H1 (cell line): ENCODE measurements around the gene RAB3IL1. TPM values are rescaled to one million over a fixed set of nuclear protein-coding genes. Genes with fewer than 3 reads are reported as not detected.
A peak's percentile ranks its signal among the peaks of the same experiment; 100 is the strongest.

Experiments
- CTCF ChIA-PET: fragments of 300-600 bp; sonication (Branson Sonifier 250); formaldehyde crosslinking; loops from one replicate; lab custom pipeline; 2021; ENCODE audit not compliant: partially characterized antibody; lab: Charles Lee
- POLR2A ChIA-PET: fragments of 300-600 bp; sonication (Branson Sonifier 250); formaldehyde crosslinking; loops from one replicate; lab custom pipeline; 2021; ENCODE audit warnings: inconsistent platforms; ENCODE audit not compliant: partially characterized antibody; lab: Charles Lee
- DNase-seq, 2 experiments: peaks; one replicate each; pipeline versions ENCODE4 v3.0.0 to v3.0.0-alpha.2; 2010 to 2022; ENCODE audit warnings: low spot score in 2 of 2, low read depth in 1 of 2, mixed read lengths in 1 of 2
- FAIRE-seq: peaks from 2 replicates; lab custom pipeline; 2011; peaks lifted over from hg19 to GRCh38; lab: Jason Lieb, UNC
- H2AFZ ChIP-seq: 2 replicates; pipeline ENCODE4 v1.8.1; 2012; ENCODE audit warnings: low read length, inconsistent platforms
- H2AK5ac ChIP-seq: 2 replicates; pipeline ENCODE4 v1.6.1; 2013; ENCODE audit warnings: low read depth, low read length
- H2BK120ac ChIP-seq: replicated peaks from 2 replicates; pipeline ENCODE3; 2013; ENCODE audit warnings: low read depth, low read length, inconsistent platforms
- H2BK12ac ChIP-seq: 2 replicates; pipeline ENCODE4 v1.6.1; 2013; ENCODE audit warnings: low read depth, low read length
- H2BK15ac ChIP-seq: 2 replicates; pipeline ENCODE4 v1.6.1; 2013; ENCODE audit warnings: low read length
- H2BK20ac ChIP-seq: 2 replicates; pipeline ENCODE4 v1.6.1; 2013; ENCODE audit warnings: low read length
- H2BK5ac ChIP-seq: 2 replicates; pipeline ENCODE4 v1.6.1; 2013; ENCODE audit warnings: low read depth, low read length
- H3K14ac ChIP-seq: 2 replicates; pipeline ENCODE4 v1.6.1; 2013; ENCODE audit warnings: inconsistent platforms; ENCODE audit not compliant: insufficient read length
- H3K18ac ChIP-seq: 2 replicates; pipeline ENCODE4 v1.6.1; 2013; ENCODE audit warnings: low read length; ENCODE audit errors: extremely low read depth
- H3K23ac ChIP-seq: 2 replicates; pipeline ENCODE4 v1.6.1; 2013; ENCODE audit warnings: inconsistent platforms; ENCODE audit not compliant: insufficient read length
- H3K23me2 ChIP-seq: 2 replicates; pipeline ENCODE4 v1.6.1; 2013; ENCODE audit warnings: low read depth, low read length
- H3K27ac ChIP-seq: 2 replicates; pipeline ENCODE4 v1.6.1; 2011; ENCODE audit warnings: low read depth, low read length, inconsistent platforms
- H3K27me3 ChIP-seq, 4 experiments: replicated peaks in 1 of 4; 1 replicate in 1 of 4; 2 replicates in 3 of 4; pipeline versions ENCODE4 v1.6.1 to v1.8.1; 2011 to 2013; ENCODE audit warnings: low read length in 3 of 4, mild to moderate bottlenecking in 3 of 4, inconsistent platforms in 2 of 4, mixed read lengths in 2 of 4, moderate library complexity in 1 of 4; ENCODE audit not compliant: control insufficient read depth in 3 of 4, insufficient read depth in 3 of 4; ENCODE audit errors: extremely low read depth in 1 of 4
- H3K36me3 ChIP-seq, 4 experiments: 2 replicates each; pipeline versions ENCODE4 v1.6.1 to v1.8.1; 2011 to 2013; ENCODE audit warnings: mild to moderate bottlenecking in 4 of 4, low read length in 3 of 4, moderate library complexity in 2 of 4, control low read depth in 1 of 4, inconsistent platforms in 1 of 4; ENCODE audit not compliant: insufficient read depth in 4 of 4, control insufficient read depth in 2 of 4
- H3K4ac ChIP-seq: replicated peaks from 2 replicates; pipeline ENCODE3; 2013; ENCODE audit warnings: low read length, low read depth, mixed read lengths, inconsistent platforms; ENCODE audit not compliant: insufficient read length
- H3K4me1 ChIP-seq, 4 experiments: replicated peaks in 1 of 4; 1 replicate in 1 of 4; 2 replicates in 3 of 4; pipeline versions ENCODE4 v1.6.1 to v1.8.1; 2011 to 2013; ENCODE audit warnings: low read length in 3 of 4, inconsistent platforms in 2 of 4, mixed read lengths in 1 of 4; ENCODE audit not compliant: insufficient read depth in 4 of 4, control insufficient read depth in 3 of 4
- H3K4me2 ChIP-seq, 2 experiments: 2 replicates each; pipeline versions ENCODE4 v1.6.1 to v1.8.1; 2011 to 2013; ENCODE audit warnings: low read depth in 2 of 2, low read length in 2 of 2, control low read depth in 1 of 2, inconsistent platforms in 1 of 2, mild to moderate bottlenecking in 1 of 2; ENCODE audit not compliant: insufficient read depth in 1 of 2
- H3K4me3 ChIP-seq, 4 experiments: fragments of 200-600, 300-600 bp in 1 of 4; sonication (generic), shearing (Covaris generic), sonication (Bioruptor Twin) in 1 of 4; 2 replicates each; pipeline versions ENCODE4 v1.5.1 to v1.8.1; 2011 to 2016; ENCODE audit warnings: low read length in 4 of 4, low read depth in 3 of 4, control low read depth in 2 of 4, inconsistent platforms in 2 of 4, mild to moderate bottlenecking in 2 of 4, mixed read lengths in 1 of 4, moderate library complexity in 1 of 4; ENCODE audit not compliant: insufficient read depth in 2 of 4; ENCODE audit errors: extremely low read depth in 1 of 4
- H3K56ac ChIP-seq: replicated peaks from 2 replicates; pipeline ENCODE3; 2013; ENCODE audit warnings: low read depth, mild to moderate bottlenecking, mixed read lengths, low read length, inconsistent platforms; ENCODE audit not compliant: insufficient read length
- H3K79me1 ChIP-seq: 2 replicates; pipeline ENCODE4 v1.6.1; 2013; ENCODE audit warnings: low read depth, low read length, control low read depth
- H3K79me2 ChIP-seq, 2 experiments: 2 replicates each; pipeline versions ENCODE4 v1.6.1 to v1.8.1; 2012 to 2013; ENCODE audit warnings: low read length in 2 of 2, mild to moderate bottlenecking in 2 of 2, inconsistent platforms in 1 of 2; ENCODE audit not compliant: insufficient read depth in 2 of 2, control insufficient read depth in 1 of 2
- H3K9ac ChIP-seq, 4 experiments: replicated peaks in 1 of 4; 1 replicate in 1 of 4; 2 replicates in 3 of 4; pipeline versions ENCODE4 v1.6.1 to v1.8.1; 2011 to 2013; ENCODE audit warnings: low read depth in 3 of 4, low read length in 3 of 4, control low read depth in 2 of 4, mild to moderate bottlenecking in 2 of 4, moderate library complexity in 2 of 4, inconsistent platforms in 1 of 4; ENCODE audit errors: extremely low read depth in 1 of 4
- H3K9me3 ChIP-seq, 2 experiments: 2 replicates each; pipeline versions ENCODE4 v1.6.1 to v1.8.1; 2012 to 2013; ENCODE audit warnings: mild to moderate bottlenecking in 2 of 2, moderate library complexity in 2 of 2, control low read depth in 1 of 2, inconsistent platforms in 1 of 2, low read depth in 1 of 2, low read length in 1 of 2, mixed read lengths in 1 of 2; ENCODE audit not compliant: insufficient read depth in 2 of 2
- H4K20me1 ChIP-seq, 2 experiments: replicated peaks in 1 of 2; 2 replicates each; pipeline versions ENCODE3 to v1.8.1; 2011 to 2013; ENCODE audit warnings: inconsistent platforms in 2 of 2, low read length in 2 of 2, mild to moderate bottlenecking in 1 of 2; ENCODE audit not compliant: insufficient read depth in 2 of 2, control insufficient read depth in 1 of 2
- H4K5ac ChIP-seq: 2 replicates; pipeline ENCODE4 v1.6.1; 2013; ENCODE audit warnings: low read length, low read depth, mixed read lengths, inconsistent platforms; ENCODE audit not compliant: insufficient read length
- H4K8ac ChIP-seq: 2 replicates; pipeline ENCODE4 v1.8.0; 2013; ENCODE audit warnings: mild to moderate bottlenecking, moderate library complexity, low read length, inconsistent platforms; ENCODE audit not compliant: insufficient read depth; ENCODE audit errors: extremely low read depth
- H4K91ac ChIP-seq: replicated peaks from 2 replicates; pipeline ENCODE3; 2013; ENCODE audit warnings: low read length, mixed read lengths, inconsistent platforms; ENCODE audit not compliant: insufficient read length
- CREB1 ChIP-seq: IDR thresholded peaks from 2 replicates; pipeline ENCODE4 v1.6.1; 2012; ENCODE audit warnings: inconsistent platforms
- CTCF ChIP-seq, 3 experiments: IDR thresholded peaks; 1 replicate in 2 of 3; 2 replicates in 1 of 3; pipeline versions ENCODE4 v1.5.1 to v1.6.1; 2011; ENCODE audit warnings: low read length in 3 of 3, mild to moderate bottlenecking in 3 of 3, inconsistent platforms in 2 of 3, low read depth in 1 of 3, moderate library complexity in 1 of 3; ENCODE audit not compliant: insufficient read depth in 1 of 3; ENCODE audit errors: control extremely low read depth in 1 of 3
- MAX ChIP-seq: IDR thresholded peaks from 2 replicates; pipeline ENCODE4 v1.6.1; 2012; ENCODE audit warnings: inconsistent platforms
- POLR2A ChIP-seq, 2 experiments: IDR thresholded peaks; 1 replicate in 1 of 2; 2 replicates in 1 of 2; pipeline ENCODE4 v1.6.1; 2011; ENCODE audit warnings: low read depth in 2 of 2, low read length in 2 of 2, mild to moderate bottlenecking in 2 of 2; ENCODE audit errors: control extremely low read depth in 1 of 2
- RAD21 ChIP-seq, 2 experiments: IDR thresholded peaks in 1 of 2; conservative IDR thresholded peaks in 1 of 2; 2 replicates each; pipeline ENCODE4 v1.6.1; 2011; ENCODE audit warnings: low read depth in 2 of 2, low read length in 2 of 2, improper control_type of control experiment in 1 of 2, inconsistent platforms in 1 of 2, mild to moderate bottlenecking in 1 of 2, moderate library complexity in 1 of 2
- SAP30 ChIP-seq: fragments of 300-600 bp; sonication (generic); IDR thresholded peaks from 2 replicates; pipeline ENCODE4 v1.7.1; 2012; ENCODE audit warnings: low read length, moderate library complexity, mild to moderate bottlenecking, inconsistent platforms; ENCODE audit not compliant: insufficient read depth, insufficient replicate concordance
- SIN3A ChIP-seq, 2 experiments: IDR thresholded peaks in 1 of 2; conservative IDR thresholded peaks in 1 of 2; 2 replicates each; pipeline ENCODE4 v1.6.1; 2011 to 2012; ENCODE audit warnings: low read length in 2 of 2, improper control_type of control experiment in 1 of 2, low read depth in 1 of 2, mild to moderate bottlenecking in 1 of 2
- YY1 ChIP-seq: IDR thresholded peaks from 2 replicates; pipeline ENCODE4 v1.6.1; 2011; ENCODE audit warnings: low read depth, mild to moderate bottlenecking, low read length
- WGBS, 2 experiments: shearing (Covaris generic) in 1 of 2; methylation state at CpG; one replicate each; pipeline versions ENCODE4 v1.1.6 to v1.1.7; 2013 to 2015; ENCODE audit warnings: low lambda C conversion rate in 2 of 2, mixed read lengths in 2 of 2, inconsistent platforms in 1 of 2, low coverage in 1 of 2, missing lambda C conversion rate in 1 of 2; ENCODE audit not compliant: insufficient replicate concordance in 2 of 2, insufficient coverage in 1 of 2, insufficient read length in 1 of 2; ENCODE audit errors: extremely low coverage in 1 of 2, missing lambda C conversion rate in 1 of 2; 5-methylcytosine and 5-hydroxymethylcytosine counted together
- polyA plus RNA-seq, 7 experiments: library from polyadenylated mRNA; depleted of rRNA in 3 of 7; stranded (reverse) in 5 of 7; unstranded in 2 of 7; fragments of >200 nt in 5 of 7; fragments of 200-250 nt in 2 of 7; gene quantifications; 1 replicate in 5 of 7; 2 replicates in 1 of 7; 4 replicates in 1 of 7; pipeline versions ENCODE4 v1.2.1 to v1.2.3, GENCODE V29; 2011 to 2013; ENCODE audit warnings: missing spikeins in 2 of 7, mixed read lengths in 2 of 7
- total RNA-seq: library from RNA; stranded (reverse); fragmentation: NEBNext Ultra II Directional; extraction: Animal tissue kit (Norgen Biotek cat#: 25700); gene quantifications from 2 replicates; pipeline ENCODE4 v1.2.1, GENCODE V29; 2021

Gene RAB3IL1
- total and polyA plus RNA-seq, 2 of the 8 experiments (the other 6 are each of a cell fraction or from before 2014, with no cell fraction given) = 6.8 to 7.9 TPM

- no peak overlapping the region for H3K4me3 ChIP-seq
- H2BK5ac ChIP-seq = no peak overlapping the region; the same call in 1 of the 2 replicates
- peak; percentile 74 for FAIRE-seq
- H2BK15ac ChIP-seq = no peak overlapping the region
- H4K8ac ChIP-seq = no peak overlapping the region
- no peak overlapping the region for H3K4ac ChIP-seq
- no peak overlapping the region for H3K4me2 ChIP-seq
- peak; percentile 78 to 100 for DNase-seq
- H3K18ac ChIP-seq = no peak overlapping the region; the same call in 1 of the 2 replicates
- H3K4me1 ChIP-seq = peaks cover 0 to 18% (median 4%) of the 10 kb centered on the region in 4 experiments; a peak in 6 of 7 replicates
- H3K14ac ChIP-seq = no peak overlapping the region
- H3K9me3 ChIP-seq = no peaks in the 10 kb centered on the region
- H3K36me3 ChIP-seq = no peaks in the 10 kb centered on the region
- H3K79me2 ChIP-seq = no peaks in the 10 kb centered on the region
- H3K56ac ChIP-seq = no peak overlapping the region
- H4K91ac ChIP-seq = peak overlapping the region; percentile 71
- no peak overlapping the region for H3K23ac ChIP-seq
- no peak overlapping the region for H3K9ac ChIP-seq
- 56% methylated on average over 27 of the region's 27 CpGs; no CpG with 5 or more reads in 1 of the 2 experiments for WGBS, 2 experiments
- H3K27ac ChIP-seq = no peak overlapping the region
- H2AFZ ChIP-seq = no peak overlapping the region
- H3K79me1 ChIP-seq = no peaks in the 10 kb centered on the region
- ChIA-PET CTCF (interaction anchor here (0.6 to 23.2 kb wide), 59 partner anchors 13 to 333 kb away, joined by 3 to 658 read pairs (median 5); partner anchors contain the start of genes BEST1, FTH1, RAB3IL1 and SCGB1D1), POLR2A (interaction anchor here (0.7 to 15.5 kb wide), 7 partner anchors 24 to 182 kb away, joined by 3 to 137 read pairs (median 4); partner anchors contain the start of genes BEST1 and FTH1)
- H2AK5ac ChIP-seq = no peak overlapping the region
- H3K27me3 ChIP-seq = no peaks in the 10 kb centered on the region
- H2BK120ac ChIP-seq = no peak overlapping the region
- H2BK20ac ChIP-seq = no peak overlapping the region
- no peaks in the 10 kb centered on the region for H4K20me1 ChIP-seq
- H3K23me2 ChIP-seq = no peaks in the 10 kb centered on the region
- H4K5ac ChIP-seq = no peak overlapping the region
- no peak overlapping the region for H2BK12ac ChIP-seq
- TF ChIP-seq SAP30 = no peak
- peak; percentile 92 to 95 for TF ChIP-seq RAD21 (IDR thresholded peaks at IDR 0.05 in 1 of 2, conservative IDR thresholded peaks at IDR 0.05 in 1 of 2; ENCODE audit: low read depth in 2 of 2, low read length in 2 of 2)
- peak; percentile 68 for TF ChIP-seq MAX
- TF ChIP-seq YY1 = 0 out of 2 replicates have a peak, but pooled peaks have one; percentile 57
- peak in 1 of 2 experiments; percentile 55; a peak in 1 of 4 replicates for TF ChIP-seq SIN3A (conservative IDR thresholded peaks at IDR 0.05 in 1 of 2, IDR thresholded peaks at IDR 0.05 in 1 of 2; ENCODE audit: low read depth in 1 of 2, low read length in 2 of 2)
- 0 out of 2 replicates have a peak, but pooled peaks have one; percentile 21 for TF ChIP-seq CREB1
- TF ChIP-seq CTCF (IDR thresholded peaks at IDR 0.05; ENCODE audit: control extremely low read depth in 1 of 3, insufficient read depth in 1 of 3, low read depth in 1 of 3, low read length in 3 of 3) = peak in 2 of 3 experiments; percentile 99 to 100; a peak in 3 of 4 replicates
- TF ChIP-seq POLR2A (IDR thresholded peaks at IDR 0.05; ENCODE audit: control extremely low read depth in 1 of 2, low read depth in 2 of 2, low read length in 2 of 2) = no peak
These were observed 18.1 kb downstream of the RAB3IL1 start for GRCh38 chr11:61899146-61899841.
